Neural cell (in vitro differentiated cells): ENCODE data around the gene KLHL17. TPM values are rescaled to one million over a fixed set of nuclear protein-coding genes. Genes with fewer than 3 reads are reported as not detected.
A peak's percentile ranks its signal among the peaks of the same experiment; 100 is the strongest.

ENCODE experiments used
- H2AFZ ChIP-seq: fragments of 200-600, 300-800 bp; sonication (generic), shearing (Covaris generic); 2 replicates; pipeline ENCODE4 v1.6.0; 2014; ENCODE audit warnings: low read depth, mild to moderate bottlenecking, antibody characterized with exemption, low read length, moderate library complexity
- H3F3A ChIP-seq: fragments of 200-600 bp; shearing (Covaris generic); 2 replicates; pipeline ENCODE4 v1.6.1; 2016; ENCODE audit warnings: mild to moderate bottlenecking, moderate library complexity, mixed read lengths, antibody characterized with exemption, low read length; ENCODE audit not compliant: insufficient read depth, poor library complexity, severe bottlenecking
- H3K27ac ChIP-seq: fragments of 200-600, 300-800 bp; sonication (generic), shearing (Covaris generic); 2 replicates; pipeline ENCODE4 v1.5.1; 2014; ENCODE audit warnings: mild to moderate bottlenecking, low read length, moderate library complexity
- H3K27me3 ChIP-seq: fragments of 300-800, 200-600 bp; sonication (generic), shearing (Covaris generic); 2 replicates; pipeline ENCODE4 v1.6.0; 2014; ENCODE audit warnings: mild to moderate bottlenecking, low read depth, low read length, moderate library complexity; ENCODE audit not compliant: insufficient read depth
- H3K36me3 ChIP-seq: fragments of 300-800, 200-600 bp; sonication (generic), shearing (Covaris generic); 2 replicates; pipeline ENCODE4 v1.5.1; 2014; ENCODE audit warnings: mild to moderate bottlenecking, antibody characterized with exemption, low read length, moderate library complexity; ENCODE audit not compliant: insufficient read depth
- H3K4me2 ChIP-seq: fragments of 300-800, 200-600 bp; sonication (generic), shearing (Covaris generic); 2 replicates; pipeline ENCODE4 v1.6.0; 2014; ENCODE audit warnings: mild to moderate bottlenecking, low read length
- H3K4me3 ChIP-seq: fragments of 300-800, 200-600 bp; sonication (generic), shearing (Covaris generic); 2 replicates; pipeline ENCODE4 v1.5.1; 2014; ENCODE audit warnings: mild to moderate bottlenecking, low read length, moderate library complexity
- H3K79me2 ChIP-seq: fragments of 200-600 bp; shearing (Covaris generic); replicated peaks from 2 replicates; pipeline ENCODE4 v1.6.0; 2014; ENCODE audit warnings: mild to moderate bottlenecking, low read length, moderate library complexity; ENCODE audit not compliant: insufficient read depth
- H3K9ac ChIP-seq: fragments of 300-800, 200-600 bp; sonication (generic), shearing (Covaris generic); 2 replicates; pipeline ENCODE4 v1.6.1; 2016; ENCODE audit warnings: mild to moderate bottlenecking, low read length, mixed read lengths
- H3K9me2 ChIP-seq: fragments of 200-600 bp; shearing (Covaris generic); 2 replicates; pipeline ENCODE4 v1.6.1; 2016; ENCODE audit warnings: mild to moderate bottlenecking, low read length, mixed read lengths; ENCODE audit not compliant: insufficient read depth
- H3K9me3 ChIP-seq: fragments of 200-600, 300-800 bp; sonication (generic), shearing (Covaris generic); 2 replicates; pipeline ENCODE4 v1.6.1; 2016; ENCODE audit warnings: mild to moderate bottlenecking, mixed run types, low read length, moderate library complexity, mixed read lengths
- H4K20me1 ChIP-seq: fragments of 200-600 bp; shearing (Covaris generic); 2 replicates; pipeline ENCODE4 v1.6.1; 2016; ENCODE audit warnings: mild to moderate bottlenecking, mixed run types; ENCODE audit not compliant: insufficient read depth
- CTCF ChIP-seq: fragments of 450-650 bp; IDR thresholded peaks from 2 replicates; pipeline ENCODE4 v1.5.1; 2014; ENCODE audit warnings: antibody characterized with exemption, mild to moderate bottlenecking, moderate library complexity; ENCODE audit not compliant: poor library complexity, severe bottlenecking
- EP300 ChIP-seq: fragments of 450-650 bp; conservative IDR thresholded peaks from 2 replicates; pipeline ENCODE4 v1.6.1; 2014; ENCODE audit warnings: antibody characterized with exemption, mild to moderate bottlenecking, moderate library complexity; ENCODE audit not compliant: poor library complexity, severe bottlenecking
- EZH2 ChIP-seq: fragments of 200-600, 300-800 bp; shearing (Covaris generic), sonication (generic); IDR thresholded peaks from 2 replicates; pipeline ENCODE4 v1.6.1; 2014; ENCODE audit warnings: antibody characterized with exemption, low read length, borderline replicate concordance, mild to moderate bottlenecking; ENCODE audit not compliant: insufficient read depth, poor library complexity, severe bottlenecking
- MXI1 ChIP-seq: fragments of 450-650 bp; conservative IDR thresholded peaks from 2 replicates; pipeline ENCODE4 v1.6.1; 2014; ENCODE audit warnings: antibody characterized with exemption, mild to moderate bottlenecking; ENCODE audit not compliant: poor library complexity, severe bottlenecking
- POLR2AphosphoS5 ChIP-seq: IDR thresholded peaks from 2 replicates; pipeline ENCODE4 v1.6.1; 2012
- RAD21 ChIP-seq: fragments of 450-650 bp; conservative IDR thresholded peaks from 2 replicates; pipeline ENCODE4 v1.6.1; 2014; ENCODE audit warnings: antibody characterized with exemption, mild to moderate bottlenecking, moderate library complexity
- SMC3 ChIP-seq: fragments of 450-650 bp; conservative IDR thresholded peaks from 2 replicates; pipeline ENCODE4 v1.6.1; 2014; ENCODE audit warnings: antibody characterized with exemption, mild to moderate bottlenecking, moderate library complexity; ENCODE audit not compliant: poor library complexity
- TAF1 ChIP-seq: IDR thresholded peaks from 2 replicates; pipeline ENCODE4 v1.6.1; 2012; ENCODE audit warnings: low read depth
- polyA plus RNA-seq: library from polyadenylated mRNA; depleted of rRNA; stranded (reverse); fragments of >200 nt; gene quantifications from 2 replicates; pipeline ENCODE4 v1.2.3, GENCODE V29; 2014
- TF ChIP-seq, protein P1 (sequence below): IDR thresholded peaks from 2 replicates; pipeline ENCODE4 v1.6.1; 2012; ENCODE audit warnings: borderline replicate concordance

Gene KLHL17
- polyA plus RNA-seq, 1 donor from 2014 or later = 52.3 TPM

DNA sequence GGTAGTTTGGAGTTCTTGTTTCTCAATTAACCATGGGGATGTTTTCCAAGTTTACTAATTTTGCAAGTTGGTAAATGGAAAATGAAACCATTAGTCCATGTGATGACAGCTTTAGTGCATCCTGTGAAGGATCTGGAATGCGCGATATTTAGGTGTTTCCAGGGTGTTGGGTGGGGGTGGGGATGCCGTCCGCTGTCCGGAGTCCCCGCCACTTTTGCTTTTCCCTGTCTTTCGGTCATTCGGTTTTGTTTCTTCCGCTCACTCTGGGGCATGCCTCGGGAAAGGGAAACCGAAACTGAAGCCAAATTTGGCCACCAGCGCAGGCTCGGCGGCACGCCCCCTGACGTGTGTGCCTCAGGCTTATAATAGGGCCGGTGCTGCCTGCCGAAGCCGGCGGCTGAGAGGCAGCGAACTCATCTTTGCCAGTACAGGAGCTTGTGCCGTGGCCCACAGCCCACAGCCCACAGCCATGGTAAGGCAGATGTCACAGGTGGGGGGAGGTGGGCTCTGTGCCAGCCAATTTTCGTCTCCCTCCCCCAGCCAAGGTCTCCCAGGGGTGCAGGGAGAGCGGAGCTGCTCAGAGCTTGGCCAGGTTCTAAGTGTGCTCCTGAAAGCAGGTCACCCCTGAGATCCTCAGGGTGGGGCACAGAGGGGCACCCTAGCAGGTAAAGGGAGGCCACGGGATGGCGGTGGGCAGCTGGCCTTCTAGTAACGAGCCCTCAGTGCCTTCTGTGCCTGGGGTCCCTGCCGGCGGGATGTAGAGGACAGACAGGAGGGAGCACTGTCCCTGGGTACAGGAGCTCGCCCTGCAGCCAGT is 52.9 kb downstream of the KLHL17 start, which contains the start of gene ISG15:
TSS of gene ISG15 (plus strand) at position 393 of the 817 bp plus-strand sequence. CDS start at position 470, 77 bp downstream.
- Histone ChIP-seq H4K20me1 (no peaks in the 10 kb centered on the region), H3K9ac (no peak within 1 kb of the TSS), H3K9me2 (no peaks in the 10 kb centered on the region), H3K9me3 (no peaks in the 10 kb centered on the region), H2AFZ (no peak within 1 kb of the TSS), H3K36me3 (no peaks in the 10 kb centered on the region), H3K27ac (no peak within 1 kb of the TSS), H3K27me3 (peaks cover 4% of the 10 kb centered on the region), H3K79me2 (no peaks in the 10 kb centered on the region), H3F3A (no peaks in the 10 kb centered on the region), H3K4me2 (no peak within 1 kb of the TSS), H3K4me3 (peak within 1 kb of the TSS; percentile 28)
- TF ChIP-seq SMC3 = no peak
- no peak for TF ChIP-seq EP300
- TF ChIP-seq, protein P1, sequence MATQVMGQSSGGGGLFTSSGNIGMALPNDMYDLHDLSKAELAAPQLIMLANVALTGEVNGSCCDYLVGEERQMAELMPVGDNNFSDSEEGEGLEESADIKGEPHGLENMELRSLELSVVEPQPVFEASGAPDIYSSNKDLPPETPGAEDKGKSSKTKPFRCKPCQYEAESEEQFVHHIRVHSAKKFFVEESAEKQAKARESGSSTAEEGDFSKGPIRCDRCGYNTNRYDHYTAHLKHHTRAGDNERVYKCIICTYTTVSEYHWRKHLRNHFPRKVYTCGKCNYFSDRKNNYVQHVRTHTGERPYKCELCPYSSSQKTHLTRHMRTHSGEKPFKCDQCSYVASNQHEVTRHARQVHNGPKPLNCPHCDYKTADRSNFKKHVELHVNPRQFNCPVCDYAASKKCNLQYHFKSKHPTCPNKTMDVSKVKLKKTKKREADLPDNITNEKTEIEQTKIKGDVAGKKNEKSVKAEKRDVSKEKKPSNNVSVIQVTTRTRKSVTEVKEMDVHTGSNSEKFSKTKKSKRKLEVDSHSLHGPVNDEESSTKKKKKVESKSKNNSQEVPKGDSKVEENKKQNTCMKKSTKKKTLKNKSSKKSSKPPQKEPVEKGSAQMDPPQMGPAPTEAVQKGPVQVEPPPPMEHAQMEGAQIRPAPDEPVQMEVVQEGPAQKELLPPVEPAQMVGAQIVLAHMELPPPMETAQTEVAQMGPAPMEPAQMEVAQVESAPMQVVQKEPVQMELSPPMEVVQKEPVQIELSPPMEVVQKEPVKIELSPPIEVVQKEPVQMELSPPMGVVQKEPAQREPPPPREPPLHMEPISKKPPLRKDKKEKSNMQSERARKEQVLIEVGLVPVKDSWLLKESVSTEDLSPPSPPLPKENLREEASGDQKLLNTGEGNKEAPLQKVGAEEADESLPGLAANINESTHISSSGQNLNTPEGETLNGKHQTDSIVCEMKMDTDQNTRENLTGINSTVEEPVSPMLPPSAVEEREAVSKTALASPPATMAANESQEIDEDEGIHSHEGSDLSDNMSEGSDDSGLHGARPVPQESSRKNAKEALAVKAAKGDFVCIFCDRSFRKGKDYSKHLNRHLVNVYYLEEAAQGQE = no peak
- no peak for TF ChIP-seq EZH2
- TF ChIP-seq RAD21 = no peak
- no peak for TF ChIP-seq MXI1
- TF ChIP-seq POLR2AphosphoS5 = no peak
- TF ChIP-seq TAF1 = no peak
- TF ChIP-seq CTCF = no peak

DNA sequence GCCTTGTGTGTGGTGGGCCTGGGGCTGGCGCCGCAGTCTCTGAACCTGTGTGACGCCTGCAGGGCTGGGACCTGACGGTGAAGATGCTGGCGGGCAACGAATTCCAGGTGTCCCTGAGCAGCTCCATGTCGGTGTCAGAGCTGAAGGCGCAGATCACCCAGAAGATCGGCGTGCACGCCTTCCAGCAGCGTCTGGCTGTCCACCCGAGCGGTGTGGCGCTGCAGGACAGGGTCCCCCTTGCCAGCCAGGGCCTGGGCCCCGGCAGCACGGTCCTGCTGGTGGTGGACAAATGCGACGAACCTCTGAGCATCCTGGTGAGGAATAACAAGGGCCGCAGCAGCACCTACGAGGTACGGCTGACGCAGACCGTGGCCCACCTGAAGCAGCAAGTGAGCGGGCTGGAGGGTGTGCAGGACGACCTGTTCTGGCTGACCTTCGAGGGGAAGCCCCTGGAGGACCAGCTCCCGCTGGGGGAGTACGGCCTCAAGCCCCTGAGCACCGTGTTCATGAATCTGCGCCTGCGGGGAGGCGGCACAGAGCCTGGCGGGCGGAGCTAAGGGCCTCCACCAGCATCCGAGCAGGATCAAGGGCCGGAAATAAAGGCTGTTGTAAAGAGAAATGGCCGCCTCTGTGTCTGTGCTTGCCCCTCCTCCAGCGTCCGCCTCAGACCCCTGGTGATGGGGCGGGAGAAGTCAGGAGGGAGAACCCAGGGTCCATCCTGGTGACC is 53.7 kb downstream of the KLHL17 start:
- Histone ChIP-seq H4K20me1 (no peaks in the 10 kb centered on the region), H2AFZ (no peak overlapping the region), H3K27me3 (peaks cover 4% of the 10 kb centered on the region), H3K9me2 (no peaks in the 10 kb centered on the region), H3K4me2 (no peak overlapping the region), H3K79me2 (no peaks in the 10 kb centered on the region), H3K27ac (no peak overlapping the region), H3K36me3 (no peaks in the 10 kb centered on the region), H3K4me3 (no peak overlapping the region), H3K9me3 (no peaks in the 10 kb centered on the region), H3K9ac (no peak overlapping the region), H3F3A (no peaks in the 10 kb centered on the region)
- TF ChIP-seq TAF1 (no peak), SMC3 (no peak), POLR2AphosphoS5 (no peak), CTCF (no peak), EZH2 (no peak), EP300 (no peak), RAD21 (no peak), MXI1 (no peak)
- TF ChIP-seq, protein P1 = no peak
